Measurements from ENCODE around the gene FTL.

FTL gene

GRCh38 chr19:48955308-48955958, 9.7 kb upstream of the FTL start:
- peak overlapping the region; percentile 98 for H3K27ac ChIP-seq
- peak overlapping the region; percentile 98 for H3K9ac ChIP-seq
- no peaks in the 10 kb centered on the region for H3K9me3 ChIP-seq
- H3K4me1 ChIP-seq, result peaks cover 62% of the 10 kb centered on the region
- peak overlapping the region; percentile 92 for H3K4me3 ChIP-seq
- H3K36me3 ChIP-seq, result peaks cover 21% of the 10 kb centered on the region
- TF ChIP-seq Cebpa-rat (IDR thresholded peaks at IDR 0.05), result no peak
- H3K27me3 ChIP-seq, result no peaks in the 10 kb centered on the region
- peaks cover 12% of the 10 kb centered on the region; the same call in 1 of the 2 replicates for H4K20me1 ChIP-seq
- peak overlapping the region; percentile 90 for H3K4me2 ChIP-seq

- Histone ChIP-seq H3K9me3 (no peaks in the 10 kb centered on the region), H3K4me1 (peaks cover 54% of the 10 kb centered on the region), H3K4me3 (no peak overlapping the region), H3K27ac (no peak overlapping the region), H3K9ac (no peak overlapping the region), H3K27me3 (no peaks in the 10 kb centered on the region), H3K36me3 (peaks cover 26% of the 10 kb centered on the region), H3K4me2 (no peak overlapping the region), H4K20me1 (peaks cover 12% of the 10 kb centered on the region; the same call in 1 of the 2 replicates)
- TF ChIP-seq Cebpa-rat (IDR thresholded peaks at IDR 0.05), result no peak
Measured at GRCh38 chr19:48958006-48958405, 7.1 kb upstream of the FTL start.

- Histone ChIP-seq H3K9me3 (no peaks in the 10 kb centered on the region), H3K36me3 (peaks cover 26% of the 10 kb centered on the region), H4K20me1 (peaks cover 12% of the 10 kb centered on the region; the same call in 1 of the 2 replicates), H3K4me3 (no peak overlapping the region), H3K4me1 (peaks cover 56% of the 10 kb centered on the region), H3K27me3 (no peaks in the 10 kb centered on the region), H3K4me2 (no peak overlapping the region), H3K9ac (no peak overlapping the region), H3K27ac (no peak overlapping the region)
- TF ChIP-seq Cebpa-rat (IDR thresholded peaks at IDR 0.05), result no peak
Measured at GRCh38 chr19:48959341-48960239, 5.5 kb upstream of the FTL start.

- peaks cover 49% of the 10 kb centered on the region for H3K4me1 ChIP-seq
- peak overlapping the region; percentile 89 for H3K27ac ChIP-seq
- no peak overlapping the region for H3K4me3 ChIP-seq
- peaks cover 24% of the 10 kb centered on the region for H3K36me3 ChIP-seq
- peaks cover 11% of the 10 kb centered on the region for H4K20me1 ChIP-seq
- peak overlapping the region; percentile 99; the same call in 1 of the 2 replicates for H3K4me2 ChIP-seq
- no peak for TF ChIP-seq Cebpa-rat (IDR thresholded peaks at IDR 0.05)
- H3K27me3 ChIP-seq, result no peaks in the 10 kb centered on the region
- no peaks in the 10 kb centered on the region for H3K9me3 ChIP-seq
- no peak overlapping the region for H3K9ac ChIP-seq
Measured at GRCh38 chr19:48961051-48961649, 4.0 kb upstream of the FTL start.

GRCh38 chr19:48961673-48962028, 3.5 kb upstream of the FTL start:
- Histone ChIP-seq H3K4me2 (peak overlapping the region; percentile 99), H4K20me1 (peaks cover 15% of the 10 kb centered on the region), H3K36me3 (peaks cover 25% of the 10 kb centered on the region), H3K9me3 (no peaks in the 10 kb centered on the region), H3K27me3 (no peaks in the 10 kb centered on the region), H3K4me3 (no peak overlapping the region), H3K4me1 (peaks cover 50% of the 10 kb centered on the region), H3K9ac (peak overlapping the region; percentile 72), H3K27ac (peak overlapping the region; percentile 89)
- TF ChIP-seq Cebpa-rat (IDR thresholded peaks at IDR 0.05), result no peak

GRCh38 chr19:48962029-48962848, 2.9 kb upstream of the FTL start:
- H3K4me3 ChIP-seq, result peak overlapping the region; percentile 38; the same call in 1 of the 2 replicates
- no peaks in the 10 kb centered on the region for H3K9me3 ChIP-seq
- no peak for TF ChIP-seq Cebpa-rat (IDR thresholded peaks at IDR 0.05)
- H3K4me2 ChIP-seq, result peak overlapping the region; percentile 99
- H3K27me3 ChIP-seq, result no peaks in the 10 kb centered on the region
- peaks cover 28% of the 10 kb centered on the region for H3K36me3 ChIP-seq
- peaks cover 21% of the 10 kb centered on the region for H4K20me1 ChIP-seq
- peaks cover 55% of the 10 kb centered on the region for H3K4me1 ChIP-seq
- peak overlapping the region; percentile 72 for H3K9ac ChIP-seq
- H3K27ac ChIP-seq, result peak overlapping the region; percentile 89

- H3K9me3 ChIP-seq, result no peaks in the 10 kb centered on the region
- H3K4me3 ChIP-seq, result peak overlapping the region; percentile 38; the same call in 1 of the 2 replicates
Measured at GRCh38 chr19:48962849-48963165, 2.3 kb upstream of the FTL start.

GRCh38 chr19:48963371-48964204, 1.5 kb upstream of the FTL start:
- peak overlapping the region; percentile 80 for H3K27ac ChIP-seq
- H3K4me1 ChIP-seq, result peaks cover 69% of the 10 kb centered on the region
- no peak for TF ChIP-seq Cebpa-rat (IDR thresholded peaks at IDR 0.05)
- peaks cover 31% of the 10 kb centered on the region for H3K36me3 ChIP-seq
- no peaks in the 10 kb centered on the region for H3K9me3 ChIP-seq
- peak overlapping the region; percentile 62 for H3K4me3 ChIP-seq
- H3K27me3 ChIP-seq, result no peaks in the 10 kb centered on the region
- H3K9ac ChIP-seq, result peak overlapping the region; percentile 66
- H4K20me1 ChIP-seq, result peaks cover 34% of the 10 kb centered on the region
- H3K4me2 ChIP-seq, result peak overlapping the region; percentile 99

More at GRCh38 chr19:48962849-48963165, 2.3 kb upstream of the FTL start:
- no peaks in the 10 kb centered on the region for H3K27me3 ChIP-seq
- peaks cover 29% of the 10 kb centered on the region for H3K36me3 ChIP-seq
- H3K9ac ChIP-seq, result peak overlapping the region; percentile 72
- H3K4me2 ChIP-seq, result peak overlapping the region; percentile 99
- H3K27ac ChIP-seq, result peak overlapping the region; percentile 89
- TF ChIP-seq Cebpa-rat (IDR thresholded peaks at IDR 0.05), result no peak
- H4K20me1 ChIP-seq, result peaks cover 26% of the 10 kb centered on the region
- peaks cover 61% of the 10 kb centered on the region for H3K4me1 ChIP-seq

Data from BLaER1 (cell line).